NCI-H1105 (cell line): ENCODE results near the gene CAT.

Source experiments
- DNase-seq: peaks from one replicate; lab custom pipeline; 2025; lab: John Stamatoyannopoulos, UW

The CAT gene

DNA sequence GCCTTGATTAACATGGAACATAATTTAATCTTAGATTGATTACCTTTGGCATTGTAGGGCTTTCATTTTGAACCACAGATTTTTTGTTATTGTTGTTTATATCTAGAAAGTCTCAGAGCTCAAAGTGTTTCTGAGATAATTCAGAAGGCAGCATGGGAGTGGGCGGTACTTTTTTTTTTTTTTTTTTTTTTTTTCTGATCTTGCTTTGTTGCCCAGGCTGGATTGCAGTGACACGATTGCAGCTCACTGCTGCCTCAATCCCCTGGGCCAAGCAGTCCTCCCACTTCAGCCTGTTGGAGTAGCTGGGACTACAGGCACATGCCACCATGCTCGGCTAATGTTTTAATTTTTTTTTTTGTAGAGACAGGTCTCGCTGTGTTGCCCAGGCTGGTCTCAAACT is 21.5 kb downstream of the CAT start:
- DNase-seq = no peak

DNA sequence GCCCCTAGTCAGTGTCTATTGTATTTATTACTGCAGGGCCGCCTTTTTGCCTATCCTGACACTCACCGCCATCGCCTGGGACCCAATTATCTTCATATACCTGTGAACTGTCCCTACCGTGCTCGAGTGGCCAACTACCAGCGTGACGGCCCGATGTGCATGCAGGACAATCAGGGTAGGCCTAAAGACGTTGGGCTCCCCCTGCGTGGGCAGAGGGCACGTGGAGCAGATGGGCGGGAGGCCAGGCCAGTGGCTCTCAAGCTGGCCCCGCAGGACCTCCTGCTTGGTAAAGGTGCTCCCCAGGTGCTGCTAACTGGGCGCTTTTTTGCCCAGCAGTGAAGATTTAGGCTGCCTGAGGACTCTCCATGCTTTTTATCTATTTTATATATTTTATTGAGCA is 22.5 kb downstream of the CAT start:
- no peak for DNase-seq

DNA sequence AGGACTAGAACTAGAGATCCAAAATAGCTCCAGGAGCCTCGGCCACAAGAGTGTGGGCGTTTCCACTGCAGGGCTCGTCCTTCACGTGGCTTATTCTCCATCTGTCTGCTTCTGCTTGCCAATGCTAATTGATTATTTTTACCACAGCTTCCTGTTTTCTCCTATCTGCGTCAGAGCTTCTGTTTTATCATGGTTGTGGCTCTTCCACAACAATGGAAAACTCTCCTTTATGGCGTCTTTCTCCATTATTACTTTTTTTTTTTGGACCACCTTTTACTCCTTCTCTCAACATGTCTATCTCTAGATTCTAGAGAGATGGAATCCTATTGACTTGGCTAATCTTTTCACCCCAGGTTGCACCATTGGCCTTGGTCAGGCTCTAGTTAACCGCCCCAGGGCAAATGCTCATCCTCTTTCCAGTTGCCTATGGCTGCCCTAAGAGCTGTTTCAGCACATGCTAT is 25.9 kb downstream of the CAT start:
- DNase-seq = no peak

DNA sequence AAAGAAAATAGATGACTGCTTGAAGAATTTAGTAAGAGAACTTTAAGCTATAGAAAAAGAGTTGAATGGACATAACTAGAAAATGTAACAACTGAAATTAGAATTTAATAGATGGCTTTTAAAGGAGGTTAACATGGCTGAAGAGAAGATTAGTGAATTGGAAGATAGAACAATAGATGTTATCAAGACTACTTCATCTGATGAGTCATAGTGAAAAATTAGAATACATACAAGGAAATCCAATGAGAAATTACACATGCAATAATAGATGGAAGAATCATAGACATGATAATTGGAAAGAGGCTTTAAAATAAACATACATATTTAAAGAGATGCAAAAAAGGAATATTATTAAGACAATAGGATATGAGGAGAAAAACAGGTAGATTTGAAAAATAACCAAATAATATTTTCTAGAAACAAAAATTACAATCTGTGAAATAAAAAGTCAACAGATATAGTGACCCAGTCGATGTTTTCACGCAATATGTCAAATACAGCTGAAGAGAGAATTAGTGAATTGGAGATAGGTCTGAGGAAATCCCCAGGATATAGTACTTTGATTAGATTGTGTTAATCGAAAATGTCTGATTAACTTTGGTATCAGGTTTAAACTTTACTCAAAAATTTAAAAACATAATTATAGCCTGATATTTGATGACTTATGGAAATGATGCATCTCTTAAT is 28.2 kb downstream of the CAT start:
- DNase-seq = no peak

DNA sequence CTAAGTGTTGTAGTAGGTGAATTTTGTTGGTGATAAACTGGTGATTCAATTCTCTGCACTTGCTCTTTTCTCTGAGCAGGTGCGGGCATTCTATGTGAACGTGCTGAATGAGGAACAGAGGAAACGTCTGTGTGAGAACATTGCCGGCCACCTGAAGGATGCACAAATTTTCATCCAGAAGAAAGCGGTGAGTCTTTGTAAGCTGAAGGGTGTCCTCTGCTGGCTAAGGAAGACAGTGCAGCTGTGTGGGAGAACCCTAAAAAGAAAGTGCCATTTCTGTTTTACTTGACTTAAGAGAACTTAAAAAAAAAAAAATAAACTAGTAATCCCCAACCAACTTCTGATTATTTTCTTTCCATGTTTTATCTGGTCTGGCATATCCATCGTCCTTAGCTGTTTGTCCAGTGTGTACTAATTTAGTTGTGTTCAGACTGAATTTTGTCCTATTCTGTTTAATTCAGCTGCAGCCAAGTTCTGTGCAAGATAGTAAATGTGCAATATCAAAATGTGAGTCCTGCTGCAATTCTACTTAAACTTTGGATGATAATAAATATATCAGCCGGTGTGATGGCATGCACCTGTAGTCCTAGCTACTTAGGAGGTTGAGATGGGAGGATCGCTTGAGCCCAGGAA is 29.6 kb downstream of the CAT start:
- no peak for DNase-seq

DNA sequence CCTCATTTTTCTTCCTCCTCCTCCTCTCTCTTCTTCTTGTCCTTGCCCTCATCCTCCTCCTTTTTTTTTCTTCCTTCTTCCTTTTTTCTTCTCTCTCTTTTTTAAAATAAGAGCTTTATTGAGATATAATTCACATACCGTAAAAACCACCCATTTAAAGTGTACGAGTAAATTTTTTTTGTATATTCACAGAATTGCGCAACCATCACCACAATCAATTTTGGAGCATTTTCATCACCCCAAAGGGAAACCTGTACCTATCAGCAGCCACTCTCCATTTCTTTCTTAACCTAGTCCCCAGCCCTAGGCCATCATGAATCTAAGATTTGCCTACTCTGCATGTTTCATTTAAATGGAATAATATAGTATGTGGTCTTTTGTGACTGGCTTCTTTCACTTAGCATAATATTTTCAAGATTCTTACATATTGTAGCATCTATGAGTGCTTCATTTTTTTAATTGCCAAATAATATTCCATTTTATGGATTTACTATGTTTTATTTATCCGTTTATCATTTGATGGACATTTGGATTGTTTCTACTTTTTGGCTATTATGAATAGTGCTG is 35.0 kb downstream of the CAT start:
- no peak for DNase-seq

DNA sequence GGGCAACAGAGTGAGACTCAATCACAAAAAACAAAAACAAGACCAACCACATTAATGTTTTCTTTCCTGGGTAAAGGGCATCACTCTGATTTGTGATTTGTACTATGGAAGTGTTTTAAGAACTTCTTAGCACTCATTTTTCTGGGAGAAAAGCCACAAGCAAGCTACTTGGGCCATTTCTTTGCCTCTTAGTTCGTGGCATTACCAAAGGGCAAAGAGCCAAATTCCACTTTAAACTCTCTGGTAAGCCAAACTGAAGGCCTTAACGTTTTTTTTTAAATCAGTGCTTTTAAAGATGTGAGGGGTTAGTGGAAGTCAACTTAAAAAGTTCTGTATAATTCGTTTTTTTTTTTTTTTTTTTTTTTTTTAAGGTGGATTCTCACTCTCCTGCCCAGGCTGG is 36.9 kb downstream of the CAT start:
- no peak for DNase-seq

DNA sequence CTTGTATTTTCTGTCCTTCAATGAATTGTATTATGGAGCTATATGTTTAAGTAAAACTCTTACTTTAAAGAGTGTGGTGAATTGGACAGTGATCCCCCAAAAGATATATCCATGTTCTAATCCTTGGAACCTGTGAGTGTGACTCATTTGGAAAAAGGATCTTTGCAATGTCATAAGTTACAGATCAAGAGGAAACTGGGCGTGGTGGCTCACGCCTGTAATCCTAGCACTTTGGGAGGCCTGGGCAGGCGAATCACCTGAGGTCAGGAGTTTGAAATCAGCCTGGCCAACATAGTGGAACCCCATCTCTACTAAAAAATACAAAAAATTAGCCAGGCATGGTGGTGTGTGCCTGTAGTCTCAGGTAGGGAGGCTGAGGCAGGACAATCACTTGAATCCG is 38.1 kb downstream of the CAT start:
- no peak for DNase-seq

DNA sequence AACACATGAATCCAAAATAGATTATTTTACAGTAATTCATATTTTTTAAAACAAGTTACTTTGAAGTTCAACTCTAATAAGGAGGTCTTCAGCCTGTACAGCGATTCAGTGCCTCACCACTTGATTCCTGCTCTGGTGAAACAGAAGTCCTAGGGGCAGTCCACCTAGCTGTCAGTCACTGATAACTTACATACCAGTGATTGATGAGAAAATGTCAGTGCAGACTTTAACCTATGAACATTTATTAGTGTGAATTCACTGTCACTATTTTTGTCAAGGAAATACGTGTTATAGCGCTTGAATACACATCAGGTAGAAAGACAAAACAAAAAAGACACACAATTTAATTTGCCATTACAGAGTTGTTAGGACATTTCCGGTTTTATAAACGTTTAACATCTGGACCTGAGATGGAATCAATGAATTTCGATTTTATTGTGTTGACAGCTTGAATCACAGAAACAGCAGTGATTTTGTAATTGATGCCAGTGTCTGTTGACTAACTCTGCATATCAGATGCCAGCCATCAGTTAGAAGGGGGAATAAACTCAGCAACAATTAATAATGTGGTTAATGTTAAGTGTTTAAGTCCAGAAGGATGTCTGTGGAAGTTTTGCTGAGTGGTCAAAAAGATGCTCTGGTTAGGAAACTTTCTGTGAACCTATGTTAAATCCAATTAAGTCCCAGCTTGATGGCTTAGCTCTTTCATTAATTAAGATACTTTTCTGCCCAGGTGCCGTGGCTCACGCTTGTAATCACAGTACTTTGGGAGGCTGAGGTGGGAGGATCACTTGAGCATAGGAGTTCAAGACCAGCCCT is 40.3 kb downstream of the CAT start:
- DNase-seq = no peak

DNA sequence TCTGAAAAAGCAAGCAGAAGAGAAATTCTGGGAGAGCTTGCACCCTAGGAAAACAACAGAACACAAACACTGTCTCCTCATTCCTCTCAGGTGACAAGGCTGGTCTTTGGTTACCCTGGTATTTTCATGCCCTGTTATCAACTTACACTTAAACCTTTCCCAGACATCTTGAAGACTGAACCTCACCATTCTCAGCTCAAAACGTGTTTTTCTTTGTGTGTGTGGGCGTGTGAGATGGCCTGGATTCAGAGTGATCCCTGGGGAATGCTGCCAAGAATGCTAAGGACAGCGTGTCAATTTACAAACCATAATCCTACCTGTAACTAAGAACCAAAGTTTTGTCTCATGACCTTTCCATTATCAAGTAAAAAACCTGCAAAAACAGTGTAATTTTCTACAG is 41.6 kb downstream of the CAT start:
- no peak for DNase-seq

DNA sequence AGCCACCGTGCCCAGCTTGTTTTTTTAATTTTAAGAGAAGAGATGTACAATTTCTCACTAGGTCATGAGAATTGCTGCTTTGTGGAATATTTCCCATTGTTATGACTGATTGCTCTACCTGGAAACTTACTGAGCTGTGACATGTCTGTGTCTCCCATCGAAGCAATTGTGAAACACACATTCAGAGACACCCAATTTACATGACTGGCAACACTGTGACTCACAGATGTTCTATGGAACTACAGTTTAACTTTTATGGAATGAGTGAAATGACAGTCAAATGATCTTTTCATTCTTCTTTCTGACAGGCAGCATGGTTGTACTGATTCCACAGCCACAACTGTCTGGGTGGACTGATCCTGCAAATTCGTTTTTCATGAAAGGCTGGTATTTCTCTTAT is 42.6 kb downstream of the CAT start:
- no peak for DNase-seq

DNA sequence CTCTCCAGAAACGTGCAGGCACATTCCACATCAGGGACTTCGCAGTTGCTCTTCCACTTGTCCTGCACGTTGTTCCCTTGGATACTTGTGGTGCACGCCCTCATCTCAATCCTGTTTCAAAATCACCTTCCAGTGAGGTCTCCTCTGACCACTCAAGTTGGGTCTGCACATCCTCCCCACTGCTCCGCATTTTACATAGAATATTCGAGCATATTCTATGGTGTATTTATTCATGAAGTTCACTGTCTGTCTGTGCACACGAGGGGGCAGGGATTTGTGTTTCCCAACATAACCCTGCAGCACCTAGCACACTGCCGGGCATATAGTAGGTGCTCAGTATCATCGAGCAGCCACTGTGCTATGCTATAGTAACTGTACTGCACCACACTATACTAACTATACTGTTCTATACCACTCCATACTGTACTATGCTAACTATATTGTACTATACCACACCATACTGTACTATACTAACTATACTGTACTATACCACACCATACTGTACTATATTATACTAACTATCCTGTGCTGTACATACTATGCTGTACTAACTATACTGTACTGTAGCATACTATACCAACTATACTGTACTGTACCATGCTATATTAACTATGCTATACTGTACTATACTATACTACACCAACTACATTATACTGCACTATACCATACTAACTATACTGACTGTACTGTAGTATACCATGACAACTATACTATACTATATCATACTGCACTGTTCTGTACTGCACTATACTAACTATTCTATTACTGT is 44.6 kb downstream of the CAT start:
- no peak for DNase-seq

DNA sequence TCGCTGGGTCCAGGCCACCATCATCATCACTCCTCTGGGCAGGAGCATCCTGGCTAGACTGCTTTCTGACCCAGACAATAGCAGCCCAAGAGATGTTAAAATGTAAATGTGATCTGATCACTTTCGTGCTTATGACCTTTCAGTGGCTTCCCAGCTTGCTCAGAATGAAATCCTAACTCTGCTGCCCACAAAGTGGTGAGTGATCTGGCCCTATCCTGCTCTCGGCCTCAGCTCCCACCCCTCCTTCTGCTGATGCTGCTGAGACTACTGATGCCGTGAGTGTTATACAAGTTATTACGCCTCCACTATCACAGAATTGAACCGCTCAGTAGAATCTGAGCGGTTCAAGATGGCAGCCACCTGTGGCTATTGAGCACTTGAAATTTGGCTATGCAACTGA is 48.7 kb downstream of the CAT start:
- DNase-seq = no peak

DNA sequence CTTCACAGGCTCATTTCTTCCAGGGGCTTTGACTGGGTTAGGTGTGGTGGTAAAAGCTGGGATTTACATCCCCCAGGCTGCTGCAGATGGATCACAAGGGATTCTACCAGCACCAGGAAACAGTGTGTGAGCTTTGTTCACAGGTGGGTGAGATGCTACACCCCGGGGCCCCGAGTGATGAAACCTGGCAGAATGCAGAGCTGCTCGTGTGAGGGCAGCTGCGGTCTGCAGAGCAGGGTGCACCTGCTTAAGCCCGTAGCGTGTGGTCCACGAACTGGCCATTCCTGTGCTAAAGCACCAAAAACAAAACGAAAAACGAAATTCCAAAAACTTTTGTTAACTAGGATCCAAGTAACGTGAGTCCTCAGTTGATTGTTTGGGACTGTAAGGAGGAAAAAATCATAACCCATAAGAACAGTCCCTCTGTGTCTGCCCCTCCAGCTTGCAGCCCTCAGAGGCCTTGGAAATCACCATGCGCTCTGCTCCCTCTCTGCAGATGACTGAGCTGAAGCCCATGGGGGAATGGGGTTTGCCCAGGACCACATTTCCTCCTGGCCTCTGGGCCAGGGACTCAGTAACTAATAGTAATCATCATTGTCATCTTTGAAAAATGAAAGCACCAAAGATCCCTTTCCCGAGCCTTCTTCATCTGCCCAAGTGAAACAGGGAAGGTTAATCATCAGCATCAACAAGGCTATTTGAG is 50.3 kb downstream of the CAT start:
- no peak for DNase-seq

DNA sequence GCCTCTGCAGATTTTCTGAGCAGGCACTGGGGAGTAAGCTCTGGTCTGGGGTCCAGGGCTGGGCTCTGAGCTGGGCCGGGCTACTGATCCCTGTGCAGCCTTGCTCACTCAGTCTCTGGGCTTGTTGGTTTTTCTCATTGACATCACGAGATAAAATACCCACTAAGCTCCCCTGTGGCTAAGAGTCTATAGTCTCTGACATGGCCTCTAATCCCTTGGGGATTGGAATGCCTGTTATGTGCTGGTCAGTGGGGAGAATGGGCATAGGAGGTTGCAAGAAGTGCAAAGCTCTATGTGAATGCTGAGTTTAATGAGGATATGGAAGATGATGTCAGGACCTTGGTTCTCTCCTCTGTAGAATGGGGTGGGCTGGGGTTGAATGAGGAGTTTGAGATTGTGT is 51.6 kb downstream of the CAT start:
- DNase-seq = no peak

DNA sequence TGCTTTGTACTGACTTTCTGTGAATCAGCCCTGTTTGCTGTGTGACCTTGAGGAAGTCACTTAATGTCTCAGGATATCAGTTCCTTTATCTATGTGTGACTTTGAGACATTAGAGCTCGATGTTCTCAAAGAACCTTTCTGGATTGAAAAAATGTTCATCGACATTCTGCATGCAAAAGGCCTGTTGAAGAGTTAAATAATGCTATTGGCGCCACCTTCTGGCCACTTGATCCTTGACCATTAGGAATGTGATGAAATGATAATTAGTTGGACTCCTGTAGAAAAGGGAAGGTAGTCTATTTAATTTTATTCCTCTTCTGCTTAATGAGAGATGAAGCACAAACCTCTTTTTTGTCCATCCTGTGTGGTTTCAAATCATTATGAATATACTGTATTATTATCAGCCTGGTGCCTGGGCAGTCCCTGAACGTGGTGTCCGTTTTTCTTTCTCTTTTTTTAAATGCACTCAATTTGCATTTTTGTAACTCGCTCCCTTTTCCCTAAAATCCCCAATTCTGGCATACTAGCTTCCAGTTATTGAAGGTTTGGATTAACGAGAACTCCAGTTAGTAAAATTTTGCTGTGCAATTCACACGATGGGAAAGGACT is 54.2 kb downstream of the CAT start:
- peak; percentile 53 for DNase-seq

DNA sequence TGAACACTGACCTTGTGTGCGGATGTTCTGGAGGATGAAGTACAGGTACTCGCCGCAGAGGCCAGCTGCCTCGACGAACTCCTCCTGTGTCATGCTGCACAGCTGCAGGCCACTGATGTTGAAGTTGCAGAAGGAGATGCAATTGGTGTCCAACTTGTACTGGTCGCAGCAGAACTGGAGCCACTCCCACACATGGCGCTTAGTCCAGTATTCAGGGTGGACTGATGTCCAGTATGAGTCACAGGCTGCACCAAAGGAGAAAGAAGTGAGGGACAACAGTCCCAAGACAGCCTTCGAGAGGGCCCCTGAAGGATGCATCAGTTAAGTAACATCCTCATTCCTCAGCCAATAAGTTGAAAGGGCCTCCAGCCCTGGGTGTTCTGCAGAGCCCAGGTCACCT is 54.7 kb downstream of the CAT start:
- DNase-seq = no peak

DNA sequence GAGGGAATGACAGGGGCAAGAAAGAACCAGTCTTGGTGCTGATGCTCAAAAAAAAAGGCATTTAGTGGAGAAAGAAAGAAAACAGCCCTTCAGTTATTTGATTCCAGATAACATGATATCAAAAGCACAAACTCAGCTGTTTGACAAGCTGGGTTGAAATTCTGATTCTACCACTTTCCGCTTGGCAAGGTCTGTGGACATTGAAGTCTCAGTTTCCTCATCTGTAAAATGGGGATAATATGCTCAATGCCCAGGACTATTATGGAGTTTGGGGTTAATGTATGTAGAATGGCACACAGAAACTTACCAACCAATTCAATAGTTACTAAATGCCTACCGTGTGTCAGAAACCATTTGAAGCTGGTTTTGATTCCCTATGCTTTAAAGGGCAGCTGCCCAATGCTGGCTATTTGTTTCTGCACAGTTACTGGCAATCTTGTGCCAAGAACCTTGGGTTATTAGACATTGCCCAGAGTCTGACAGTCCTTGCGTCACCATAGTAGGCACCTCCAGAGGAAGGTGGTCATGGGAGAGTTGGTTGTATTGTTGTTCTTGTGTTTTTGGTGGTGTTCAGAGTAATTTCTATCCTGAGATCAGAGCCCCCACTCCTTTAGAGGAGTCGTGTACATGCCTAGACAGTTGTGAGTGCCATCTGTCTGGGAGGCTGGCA is 55.3 kb downstream of the CAT start:
- DNase-seq = no peak

DNA sequence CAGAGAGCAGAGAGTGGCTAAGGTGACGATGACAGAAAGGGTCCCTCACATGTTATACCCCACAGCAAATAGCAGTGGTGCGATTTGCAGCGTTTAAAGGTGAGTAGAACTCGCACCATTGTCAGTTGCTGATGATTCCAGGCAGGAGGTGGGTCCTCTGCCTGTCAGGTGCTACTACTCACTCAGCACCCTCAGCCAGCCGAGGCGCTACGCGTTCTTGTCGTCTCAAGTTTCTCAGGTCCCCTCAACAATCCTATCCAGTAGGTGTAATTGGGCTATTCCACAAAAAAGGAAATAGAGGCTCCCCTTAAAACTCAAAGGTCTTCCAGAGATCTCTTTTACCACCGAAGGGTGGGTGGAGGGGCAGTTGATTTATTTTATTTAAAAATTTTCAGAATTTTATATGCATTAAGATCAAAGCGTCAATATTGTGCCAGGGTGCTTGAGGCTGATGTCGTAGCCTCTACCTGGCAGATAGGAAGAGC is 56.5 kb downstream of the CAT start:
- no peak for DNase-seq

DNA sequence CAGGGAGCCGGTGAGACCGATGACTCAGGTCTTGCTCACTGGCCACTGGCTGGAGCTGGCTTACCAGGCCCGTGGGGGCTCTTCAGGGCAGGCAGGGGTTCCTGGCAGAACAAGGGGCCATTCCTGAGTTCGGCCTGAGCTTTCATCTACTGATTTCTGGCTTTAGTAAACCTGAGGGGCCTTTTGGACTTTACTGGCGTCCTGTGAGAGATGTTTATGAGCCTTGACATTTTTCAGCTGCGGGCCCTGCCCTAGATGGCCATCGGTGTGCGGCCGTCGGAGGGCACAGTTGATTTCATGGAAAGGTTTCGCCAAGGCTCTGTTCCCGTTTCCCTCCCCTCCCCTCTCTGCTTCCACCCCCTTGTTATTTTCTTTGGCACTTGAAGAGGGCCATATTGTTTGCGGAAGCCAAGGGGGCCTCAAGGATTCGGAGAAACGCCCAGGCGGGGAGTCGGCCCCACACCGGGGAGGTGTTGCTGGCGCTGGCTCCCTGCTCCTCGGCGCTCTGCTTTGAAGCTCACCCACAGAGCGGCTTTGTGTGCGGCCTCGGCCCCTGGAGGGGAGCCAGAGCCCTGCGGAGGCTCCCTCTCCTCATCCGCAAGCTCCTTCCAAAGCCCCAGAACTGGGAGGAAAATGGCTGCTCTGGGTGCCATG is 57.1 kb downstream of the CAT start:
- DNase-seq = no peak
